HT1080 (cell line): ENCODE results near the gene HCN2. TPM values are rescaled to one million over a fixed set of nuclear protein-coding genes. Genes with fewer than 3 reads are reported as not detected.

Source experiments
- DNase-seq: peaks from one replicate; pipeline ENCODE4 v3.0.0-alpha.2; 2015; ENCODE audit warnings: low read depth
- total RNA-seq: library from RNA; depleted of rRNA; stranded (reverse); fragments of >200 nt; shearing (Covaris generic); gene quantifications from 2 replicates; pipeline ENCODE4 v1.2.3, GENCODE V29; 2014

HCN2 gene
- total RNA-seq, 1 experiment from 2014 or later: 0.27 TPM

- no peak for DNase-seq
These were observed 18.6 kb upstream of the HCN2 start for GRCh38 chr19:570937-571565.

- peak; percentile 40 for DNase-seq
These were observed 18.1 kb upstream of the HCN2 start for GRCh38 chr19:571566-571974.

- DNase-seq: peak; percentile 95
These were observed 17.4 kb upstream of the HCN2 start, which contains the start of gene BSG for GRCh38 chr19:572140-572742. BSG (plus strand) TSS chr19:572596; CDS start chr19:572635, 39 bp downstream.

GRCh38 chr19:572743-573518 lies 16.8 kb upstream of the HCN2 start:
- DNase-seq: peak; percentile 34

GRCh38 chr19:573519-573825 lies 16.2 kb upstream of the HCN2 start:
- DNase-seq: no peak

- DNase-seq: no peak
These were observed 14.8 kb upstream of the HCN2 start for GRCh38 chr19:574658-575526.

- peak; percentile 89 for DNase-seq
These were observed 13.9 kb upstream of the HCN2 start for GRCh38 chr19:575527-576506.

GRCh38 chr19:576768-577438 lies 12.8 kb upstream of the HCN2 start:
- no peak for DNase-seq

GRCh38 chr19:577439-578392 lies 12.0 kb upstream of the HCN2 start:
- DNase-seq: no peak

GRCh38 chr19:579111-579841 lies 10.4 kb upstream of the HCN2 start:
- DNase-seq: no peak

GRCh38 chr19:579842-580155 lies 9.9 kb upstream of the HCN2 start:
- no peak for DNase-seq

- no peak for DNase-seq
These were observed 9.3 kb upstream of the HCN2 start for GRCh38 chr19:580274-580835.

GRCh38 chr19:581399-582111 lies 8.1 kb upstream of the HCN2 start:
- no peak for DNase-seq

GRCh38 chr19:582497-583197 lies 7.0 kb upstream of the HCN2 start:
- DNase-seq: no peak

GRCh38 chr19:583198-583967 lies 6.3 kb upstream of the HCN2 start:
- DNase-seq: no peak

- DNase-seq: no peak
These were observed 5.8 kb upstream of the HCN2 start for GRCh38 chr19:583968-584239.
